GDM1 (cell line): Measurements from ENCODE around the gene ATP8B2.
"Not testable (repeated sequence)": the region's sequence is repeated elsewhere in the genome, so short reads cannot be mapped to it uniquely, and the experiment has no call there.

Experiments used
- DNase-seq: peaks from one replicate; lab custom pipeline; 2025; lab: John Stamatoyannopoulos, UW

ATP8B2 gene

DNA sequence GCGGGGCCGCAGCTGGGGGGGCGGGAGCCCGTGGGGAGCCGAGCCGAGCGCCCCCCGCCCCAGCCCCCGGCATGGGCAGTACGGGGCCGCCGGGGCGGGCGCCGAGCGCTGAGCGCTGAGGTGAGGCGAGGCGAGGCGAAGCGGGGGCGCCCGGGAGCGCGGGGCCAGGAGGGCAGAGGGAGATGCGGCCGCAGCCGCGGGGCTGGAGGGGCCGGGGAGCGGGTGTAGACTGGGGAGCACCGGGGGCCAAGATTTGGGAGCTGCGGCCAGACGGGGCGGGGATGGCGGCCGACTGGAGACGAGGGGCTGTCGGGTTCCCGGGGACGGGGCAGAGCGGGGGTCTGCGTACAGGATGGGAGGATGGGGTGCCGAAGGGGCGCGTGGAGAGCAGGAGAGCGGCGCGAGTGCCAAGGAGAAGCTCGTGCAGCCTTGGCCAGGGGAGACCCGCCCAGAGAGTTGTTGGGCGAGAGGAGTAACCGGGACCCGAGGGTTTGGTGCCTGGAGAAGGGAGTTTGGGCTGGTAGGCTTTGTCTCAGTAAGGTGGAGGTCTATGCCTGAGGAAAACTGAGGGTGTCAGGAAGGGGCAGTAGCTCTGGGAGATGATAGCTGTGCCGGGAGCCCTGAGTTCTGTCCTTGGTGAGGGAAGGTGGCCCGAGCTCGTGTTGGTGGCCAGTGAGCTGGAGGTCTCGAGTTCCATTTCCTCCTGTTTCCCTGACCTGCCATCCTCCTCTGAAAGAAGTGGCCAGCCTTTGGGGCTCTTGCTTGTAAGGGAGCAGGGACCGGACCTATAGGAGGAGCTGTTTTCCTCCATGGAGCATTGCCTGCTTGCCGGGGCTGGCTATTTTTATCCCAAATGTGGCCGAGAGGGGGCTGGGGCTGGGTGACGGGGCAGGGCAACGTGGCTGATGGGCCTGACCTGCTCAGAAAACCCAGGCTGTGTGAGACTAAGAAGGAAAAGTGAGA, 539 bp downstream of the ATP8B2 start:
- peak; percentile 36 for DNase-seq

DNA sequence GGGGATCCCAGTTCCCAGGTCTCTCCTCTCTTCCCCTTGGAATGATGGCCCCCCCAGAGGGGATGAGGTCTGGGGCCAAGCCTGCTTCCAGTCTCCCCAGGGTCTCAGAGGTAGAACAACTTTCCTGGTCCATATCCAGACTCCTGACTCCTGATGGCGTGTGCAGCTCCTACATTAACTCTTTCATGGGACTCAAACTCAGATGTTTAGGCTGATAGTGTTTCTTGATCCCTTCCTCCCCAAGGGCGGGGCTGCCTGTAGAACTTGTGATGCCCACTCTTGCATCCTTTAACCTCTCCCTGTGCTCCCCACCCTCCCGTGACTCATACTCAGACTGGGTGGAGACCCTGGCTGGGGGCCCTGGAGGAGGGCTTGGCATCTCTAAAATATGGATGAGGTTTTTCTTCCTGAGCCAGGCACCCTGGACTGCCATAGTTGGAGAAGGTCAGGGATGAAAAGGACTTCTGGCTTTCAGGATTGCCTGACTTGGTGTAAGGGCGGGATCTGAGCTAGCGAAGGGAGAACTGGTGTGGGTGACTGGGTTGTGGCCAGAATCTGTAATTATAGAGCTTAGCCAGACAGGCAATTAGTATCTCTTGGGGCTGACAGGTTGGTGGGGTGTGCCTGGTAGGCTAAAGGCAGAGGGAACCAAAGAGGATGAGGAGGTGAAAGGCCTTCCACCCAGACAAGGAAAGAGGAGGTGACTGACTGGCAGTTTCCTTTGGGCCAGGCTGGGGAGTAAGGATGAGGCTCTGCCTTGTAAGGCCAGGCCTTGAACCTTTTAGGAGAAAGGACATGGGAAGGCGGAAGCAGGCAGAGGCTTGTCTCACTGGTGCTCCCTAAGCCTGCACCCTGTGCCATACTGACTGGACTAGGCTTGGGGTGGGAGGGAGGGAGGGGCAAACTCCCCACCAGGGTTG, 1.5 kb downstream of the ATP8B2 start:
- DNase-seq = no peak

DNA sequence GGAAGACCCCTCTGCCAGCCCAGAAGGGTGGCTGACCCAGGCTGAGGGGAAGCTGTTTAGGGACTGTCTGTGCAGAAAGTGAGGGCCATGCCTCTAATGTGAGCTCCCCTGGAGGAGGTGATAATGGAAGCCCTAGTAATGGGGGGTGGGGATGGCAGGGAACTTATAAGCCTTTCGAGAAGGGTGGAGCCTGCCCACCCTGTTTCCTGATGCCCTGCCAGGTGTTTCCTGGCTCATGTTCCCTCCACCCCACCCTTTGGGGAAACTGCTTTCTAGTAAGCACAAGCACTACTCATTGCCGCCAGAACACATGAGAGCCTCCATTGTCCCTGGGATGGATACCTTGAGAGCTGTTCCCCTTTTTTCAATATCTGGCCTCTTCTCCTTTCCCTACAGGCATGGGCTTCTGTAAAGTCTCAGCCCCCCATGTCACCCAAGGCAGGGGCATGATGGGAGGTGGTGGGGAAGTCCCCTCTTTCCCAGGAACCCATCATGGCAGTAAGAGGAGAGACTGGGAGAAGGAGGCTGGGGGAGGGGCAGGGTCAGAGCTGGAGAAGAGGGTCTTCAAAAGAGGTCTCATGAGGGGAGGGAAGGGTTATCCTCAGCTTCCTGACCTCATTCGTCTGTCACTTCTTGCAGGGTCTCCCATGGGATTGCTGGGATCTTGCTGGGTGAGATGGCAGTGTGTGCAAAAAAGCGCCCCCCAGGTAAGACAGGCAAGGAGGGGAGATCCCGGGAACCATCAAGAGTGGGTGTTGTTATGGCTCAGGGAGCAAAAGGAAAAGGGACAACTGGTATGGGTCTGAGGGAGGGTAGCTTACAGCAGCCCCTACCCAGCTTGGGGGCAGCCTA, 2.4 kb downstream of the ATP8B2 start:
- peak; percentile 83 for DNase-seq

DNA sequence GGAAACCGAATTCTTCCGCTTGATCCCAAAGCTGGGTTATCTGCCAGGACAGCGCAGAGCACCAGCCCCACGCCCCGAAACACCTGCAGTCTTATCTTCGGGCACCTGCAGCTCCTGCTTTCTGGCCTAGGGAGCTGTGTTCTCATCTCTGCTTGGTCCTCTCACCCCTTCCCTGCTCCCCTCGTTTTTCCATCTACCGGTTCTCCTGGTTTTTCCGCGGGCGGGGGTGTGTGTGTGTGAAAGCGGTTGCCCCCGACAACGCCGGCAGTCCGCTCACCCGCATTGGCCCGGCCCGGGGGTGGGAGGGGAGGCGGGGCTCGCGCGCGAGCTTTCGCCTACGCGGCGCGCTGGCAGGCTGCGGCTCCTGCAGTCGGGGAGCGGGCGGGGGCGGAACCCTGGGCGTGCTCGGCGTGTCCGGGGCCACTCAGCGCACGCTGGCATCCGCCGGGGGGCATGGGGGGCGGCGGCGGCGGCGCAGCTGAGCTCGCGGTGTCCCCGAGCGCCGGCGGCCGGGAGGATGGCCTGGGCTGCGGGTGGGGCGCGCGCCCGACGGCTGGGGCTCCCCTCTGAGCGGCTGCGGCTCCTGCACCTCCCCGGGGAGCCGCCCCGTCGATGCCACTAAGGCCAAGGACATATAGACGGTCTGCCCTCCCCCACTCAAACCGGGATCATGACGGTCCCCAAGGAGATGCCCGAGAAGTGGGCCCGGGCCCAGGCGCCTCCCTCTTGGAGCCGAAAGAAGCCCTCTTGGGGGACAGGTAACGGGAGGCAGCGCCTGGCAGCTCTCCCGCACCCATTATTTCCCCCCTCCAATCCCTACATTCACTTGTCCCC, 3.2 kb downstream of the ATP8B2 start:
- no peak for DNase-seq

DNA sequence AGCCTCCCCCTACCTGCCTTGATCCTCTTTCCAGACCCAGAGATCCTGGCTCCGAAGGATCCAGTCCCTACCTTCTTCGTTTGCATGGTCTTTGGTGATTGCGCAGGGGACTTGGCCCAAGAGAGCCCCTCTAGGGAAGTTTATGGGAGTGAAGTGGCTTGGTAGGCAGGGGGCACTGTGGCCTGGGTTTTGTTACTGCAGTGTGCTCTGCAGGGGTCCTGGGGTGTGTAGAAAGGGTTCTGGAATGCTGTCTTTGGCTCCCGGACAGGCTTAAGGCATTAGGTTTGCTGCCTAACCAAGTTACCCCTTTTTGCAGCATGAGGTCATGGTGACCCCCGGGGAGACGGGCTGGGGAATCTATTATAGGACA, 3.8 kb downstream of the ATP8B2 start:
- no peak for DNase-seq

DNA sequence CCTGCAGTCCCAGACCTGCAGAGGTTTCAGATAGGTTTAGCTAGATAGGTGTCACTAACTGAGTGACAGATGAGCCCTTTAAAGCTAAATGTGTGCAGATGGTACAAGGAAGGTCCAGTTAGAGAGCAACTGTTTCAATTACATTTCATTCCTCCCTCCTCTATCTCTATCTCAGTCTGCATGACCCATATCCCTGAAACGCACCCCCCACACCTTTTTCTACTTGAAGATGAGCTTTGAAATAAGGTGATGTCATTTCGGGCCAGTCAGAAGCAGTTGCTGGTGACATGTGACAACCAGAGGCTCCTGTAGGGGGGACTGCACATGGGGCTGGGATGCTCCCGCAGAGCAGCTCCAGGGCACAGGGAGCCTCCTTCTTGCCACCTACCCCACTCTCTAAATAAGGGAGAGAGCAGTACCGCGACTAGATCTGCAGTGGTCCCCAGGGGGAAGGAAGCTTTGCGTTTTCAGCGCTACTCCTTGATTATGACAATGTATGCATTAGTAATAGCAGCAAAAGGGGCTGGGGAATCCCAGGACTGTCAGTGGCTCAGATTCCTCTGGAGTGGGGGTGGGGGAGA, 4.3 kb downstream of the ATP8B2 start:
- no peak for DNase-seq

DNA sequence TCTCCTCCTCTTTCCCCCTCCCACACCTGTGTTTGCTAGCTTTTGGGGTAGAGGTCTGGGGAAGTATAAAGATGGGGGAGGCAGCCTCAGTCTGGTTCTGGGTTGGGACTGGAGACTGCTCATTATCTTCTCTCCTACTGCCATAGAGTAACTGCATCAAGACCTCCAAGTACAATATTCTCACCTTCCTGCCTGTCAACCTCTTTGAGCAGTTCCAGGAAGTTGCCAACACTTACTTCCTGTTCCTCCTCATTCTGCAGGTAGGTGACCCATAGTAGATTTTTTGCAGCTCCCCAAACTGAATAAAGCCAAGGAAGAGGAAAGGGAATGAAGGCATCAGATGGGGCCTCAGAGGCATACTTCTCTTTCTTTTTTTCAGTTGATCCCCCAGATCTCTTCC, 5.3 kb downstream of the ATP8B2 start:
- DNase-seq = no peak

DNA sequence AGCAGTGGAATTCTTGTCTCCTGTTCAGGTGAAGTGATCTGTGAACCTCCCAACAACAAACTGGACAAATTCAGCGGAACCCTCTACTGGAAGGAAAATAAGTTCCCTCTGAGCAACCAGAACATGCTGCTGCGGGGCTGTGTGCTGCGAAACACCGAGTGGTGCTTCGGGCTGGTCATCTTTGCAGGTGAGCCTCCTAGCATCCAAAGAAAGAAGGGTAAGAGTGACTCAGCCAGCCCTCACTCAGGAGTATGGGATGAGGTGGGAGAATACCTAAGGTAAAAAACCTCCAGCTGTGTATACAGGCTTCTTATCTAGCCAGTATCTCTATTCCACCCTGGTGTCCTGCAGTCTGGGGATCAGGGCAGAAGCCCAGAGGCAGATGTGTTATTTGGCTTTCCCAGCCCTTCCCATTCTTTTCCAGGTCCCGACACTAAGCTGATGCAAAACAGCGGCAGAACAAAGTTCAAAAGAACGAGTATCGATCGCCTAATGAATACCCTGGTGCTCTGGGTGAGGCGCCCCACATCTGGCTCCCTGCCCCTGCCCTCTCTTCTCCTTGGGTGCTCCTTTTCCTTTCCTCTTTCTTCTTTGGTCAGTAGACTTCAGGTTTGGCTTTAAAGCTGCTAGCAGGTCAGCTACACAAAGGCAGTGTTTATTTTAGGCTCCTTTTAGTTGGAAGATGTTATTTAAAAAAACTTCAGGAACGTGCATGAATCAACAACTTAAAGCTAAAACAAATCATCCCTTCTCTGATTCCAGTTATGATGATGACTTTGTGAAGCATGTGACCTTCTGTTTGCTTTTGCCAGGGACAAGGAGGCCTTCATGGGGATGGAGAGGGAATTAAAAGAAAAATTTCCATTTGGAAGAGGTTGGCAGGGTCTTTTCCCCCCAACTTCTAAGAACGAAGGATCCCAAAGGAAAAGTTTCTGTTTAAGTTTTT, 9.0 kb downstream of the ATP8B2 start:
- no peak for DNase-seq

DNA sequence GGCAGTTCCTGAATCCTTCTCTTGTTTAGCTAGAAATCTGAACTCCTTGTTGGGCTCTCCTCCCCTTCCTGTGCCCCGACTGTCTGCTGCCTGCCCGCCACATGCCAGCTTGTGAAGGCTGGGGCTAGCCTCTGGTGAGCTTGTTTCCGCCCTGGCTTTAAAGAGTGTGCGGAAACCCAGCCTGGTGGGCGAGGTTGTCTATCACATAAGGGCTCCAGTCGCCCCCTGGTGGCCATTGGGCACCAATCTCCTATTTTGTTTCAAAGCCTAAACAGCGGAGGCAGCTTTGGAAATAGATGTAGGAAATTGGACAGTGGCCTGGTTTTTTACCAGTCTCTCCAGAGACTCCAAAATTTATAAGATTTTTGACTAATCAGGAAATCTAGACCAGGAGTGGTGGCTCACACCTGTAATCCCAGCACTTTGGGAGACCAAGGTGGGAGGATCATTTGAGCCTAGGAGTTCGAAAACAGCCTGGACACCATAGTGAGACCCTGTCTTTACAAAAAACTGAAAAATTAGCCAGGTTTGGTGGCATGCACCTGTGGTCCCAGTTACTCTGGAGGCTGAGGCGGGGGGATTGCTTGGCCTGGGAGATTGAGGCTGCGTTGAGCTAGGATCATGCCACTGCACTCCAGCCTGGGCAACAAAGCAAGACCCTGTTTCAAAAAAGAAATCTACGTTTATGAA, 9.8 kb downstream of the ATP8B2 start:
- DNase-seq = peak; percentile 77

DNA sequence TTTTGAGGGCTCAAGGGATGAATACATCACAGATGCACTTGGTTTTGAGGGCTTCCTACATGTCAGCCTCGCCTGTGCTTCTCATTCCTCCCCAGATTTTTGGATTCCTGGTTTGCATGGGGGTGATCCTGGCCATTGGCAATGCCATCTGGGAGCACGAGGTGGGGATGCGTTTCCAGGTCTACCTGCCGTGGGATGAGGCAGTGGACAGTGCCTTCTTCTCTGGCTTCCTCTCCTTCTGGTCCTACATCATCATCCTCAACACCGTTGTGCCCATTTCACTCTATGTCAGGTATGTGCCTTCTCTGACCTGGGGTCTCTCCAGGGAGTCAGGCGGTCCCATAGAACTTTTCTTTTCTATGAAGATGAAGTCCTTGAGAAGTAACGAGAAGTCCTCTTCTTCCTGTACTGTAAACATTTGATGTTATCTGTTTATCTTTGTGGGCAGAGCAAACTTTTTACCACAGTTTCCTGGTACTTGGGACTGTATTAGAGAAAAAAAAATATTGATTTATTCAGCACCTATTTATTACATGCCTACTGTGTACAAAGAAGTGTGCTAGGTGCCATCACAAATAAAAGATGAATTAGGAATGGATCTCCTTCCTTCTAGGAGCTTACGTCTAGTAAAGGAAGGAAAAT, 12.0 kb downstream of the ATP8B2 start:
- no peak for DNase-seq

DNA sequence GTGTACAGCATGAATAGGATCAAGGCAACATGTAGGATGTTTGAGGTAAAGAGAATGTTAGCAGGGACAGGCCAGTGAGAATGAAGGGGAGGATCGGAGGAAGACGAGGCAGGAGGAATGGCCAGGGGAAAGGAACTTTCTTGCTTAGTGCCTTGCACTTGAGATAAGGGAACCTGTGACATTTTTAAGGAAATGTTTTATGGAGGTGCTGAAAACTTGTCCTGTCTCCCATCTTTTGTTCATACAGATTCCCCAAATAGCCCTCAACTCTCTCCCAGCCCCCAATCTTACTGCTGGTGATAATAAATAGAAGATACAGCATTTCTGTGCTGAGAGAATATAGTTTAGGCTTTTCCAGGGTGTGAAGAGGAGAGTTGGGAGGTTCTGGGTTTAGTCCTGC, 13.6 kb downstream of the ATP8B2 start:
- no peak for DNase-seq

DNA sequence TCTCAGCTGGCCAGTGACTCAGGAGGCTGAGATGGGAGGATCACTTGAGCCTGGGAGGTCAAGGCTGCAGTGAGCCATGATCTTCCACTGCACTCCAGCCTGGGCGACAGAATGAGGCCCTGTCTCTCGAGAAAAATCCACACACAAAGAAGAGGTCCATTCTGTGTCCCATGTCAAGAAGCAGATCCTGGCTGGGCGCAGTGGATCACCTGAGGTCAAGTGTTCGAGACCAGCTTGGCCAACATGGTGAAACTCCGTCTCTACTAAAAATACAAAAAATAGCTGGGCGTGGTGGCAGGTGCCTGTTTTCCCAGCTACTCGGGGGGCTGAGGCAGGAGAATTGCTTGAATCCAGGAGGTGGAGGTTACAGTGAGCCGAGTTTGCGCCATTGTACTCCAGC, 16.0 kb downstream of the ATP8B2 start:
- DNase-seq = not testable (repeated sequence)

DNA sequence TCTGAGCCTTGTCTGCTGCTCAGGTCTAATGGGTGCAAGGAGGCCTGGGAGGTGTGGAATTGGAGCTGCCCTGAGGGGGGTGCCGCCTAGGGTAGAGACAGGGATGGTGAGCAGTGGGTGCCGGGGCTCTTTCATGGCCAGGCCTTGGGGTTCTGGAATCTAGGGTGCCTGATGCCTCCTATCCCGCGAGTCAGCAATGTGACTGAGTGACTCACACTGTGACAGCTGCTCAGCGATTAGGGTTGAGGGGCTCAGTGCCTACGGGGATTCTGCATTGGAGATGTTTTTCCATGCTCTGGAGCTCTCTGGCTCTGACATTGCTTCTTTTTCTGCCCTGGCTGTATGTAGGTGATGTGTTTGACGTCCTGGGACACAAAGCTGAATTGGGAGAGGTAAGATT, 16.8 kb downstream of the ATP8B2 start:
- DNase-seq = no peak

DNA sequence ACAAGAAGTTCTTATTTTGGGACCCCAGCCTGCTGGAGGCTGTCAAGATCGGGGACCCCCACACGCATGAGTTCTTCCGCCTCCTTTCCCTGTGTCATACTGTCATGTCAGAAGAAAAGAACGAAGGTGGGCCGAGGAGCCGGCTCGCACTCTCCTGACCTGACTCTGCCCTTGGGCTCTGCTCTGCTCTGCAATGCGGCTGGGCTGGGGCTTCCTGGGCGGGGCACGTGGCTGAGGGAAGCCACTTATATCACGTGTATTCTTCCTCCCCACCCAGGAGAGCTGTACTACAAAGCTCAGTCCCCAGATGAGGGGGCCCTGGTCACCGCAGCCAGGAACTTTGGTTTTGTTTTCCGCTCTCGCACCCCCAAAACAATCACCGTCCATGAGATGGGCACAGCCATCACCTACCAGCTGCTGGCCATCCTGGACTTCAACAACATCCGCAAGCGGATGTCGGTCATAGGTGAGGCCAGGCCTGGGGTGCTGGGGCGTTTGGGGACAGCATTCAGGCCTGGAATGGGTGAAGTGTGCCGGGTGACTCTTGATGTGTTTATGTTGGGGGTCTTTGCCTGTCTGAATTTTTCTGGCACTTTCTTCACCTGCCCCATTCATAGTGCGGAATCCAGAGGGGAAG, 17.6 kb downstream of the ATP8B2 start:
- DNase-seq = no peak

DNA sequence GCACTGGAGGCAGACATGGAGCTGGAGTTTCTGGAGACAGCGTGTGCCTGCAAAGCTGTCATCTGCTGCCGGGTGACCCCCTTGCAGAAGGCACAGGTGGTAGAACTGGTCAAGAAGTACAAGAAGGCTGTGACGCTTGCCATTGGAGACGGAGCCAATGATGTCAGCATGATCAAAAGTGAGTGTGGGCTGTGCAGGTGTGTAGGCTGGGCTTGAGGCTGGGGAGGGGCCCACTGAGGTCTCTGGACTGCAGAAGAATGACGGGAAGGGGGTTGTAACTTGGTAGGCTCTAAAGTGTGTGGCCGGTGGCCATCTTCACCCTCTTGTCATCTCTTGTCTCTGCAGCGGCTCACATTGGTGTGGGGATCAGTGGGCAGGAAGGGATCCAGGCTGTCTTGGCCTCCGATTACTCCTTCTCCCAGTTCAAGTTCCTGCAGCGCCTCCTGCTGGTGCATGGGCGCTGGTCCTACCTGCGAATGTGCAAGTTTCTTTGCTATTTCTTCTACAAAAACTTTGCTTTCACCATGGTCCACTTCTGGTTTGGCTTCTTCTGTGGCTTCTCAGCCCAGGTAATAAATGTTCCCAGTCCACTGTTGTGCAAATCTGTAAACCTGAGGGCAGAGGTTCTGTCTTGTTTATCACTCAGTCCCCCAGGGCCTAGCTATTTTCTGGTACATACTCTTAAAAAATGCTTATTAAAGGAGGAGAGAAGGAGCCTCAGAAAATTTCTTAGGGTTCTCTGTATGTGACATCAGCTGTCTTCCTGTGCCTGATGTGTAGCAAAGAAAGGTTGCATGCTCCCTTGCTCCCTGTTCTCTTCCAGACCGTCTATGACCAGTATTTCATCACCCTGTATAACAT, 19.9 kb downstream of the ATP8B2 start:
- DNase-seq = peak; percentile 38

DNA sequence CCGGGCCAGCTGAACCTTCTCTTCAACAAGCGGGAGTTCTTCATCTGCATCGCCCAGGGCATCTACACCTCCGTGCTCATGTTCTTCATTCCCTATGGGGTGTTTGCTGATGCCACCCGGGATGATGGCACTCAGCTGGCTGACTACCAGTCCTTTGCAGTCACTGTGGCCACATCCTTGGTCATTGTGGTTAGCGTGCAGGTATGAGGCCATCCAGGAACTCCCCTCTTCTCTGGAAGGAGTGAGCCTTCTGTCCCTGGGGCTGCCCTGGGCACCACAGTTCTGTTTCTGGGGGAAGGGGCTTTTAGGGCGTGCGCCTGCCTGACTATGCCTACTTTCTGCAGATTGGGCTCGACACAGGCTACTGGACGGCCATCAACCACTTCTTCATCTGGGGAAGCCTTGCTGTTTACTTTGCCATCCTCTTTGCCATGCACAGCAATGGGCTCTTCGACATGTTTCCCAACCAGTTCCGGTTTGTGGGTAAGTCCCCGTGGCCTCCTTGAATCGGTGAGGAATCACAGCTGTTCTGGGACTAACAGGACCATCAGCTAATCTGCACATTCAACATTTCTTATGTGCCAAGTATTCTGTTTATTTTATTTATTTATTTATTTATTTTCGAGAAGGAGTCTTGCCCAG, 21.1 kb downstream of the ATP8B2 start:
- no peak for DNase-seq
